Kidney epithelial cell (primary cell): ENCODE results near the gene MCU. TPM values are rescaled to one million over a fixed set of nuclear protein-coding genes. Genes with fewer than 3 reads are reported as not detected.
"Not testable (repeated sequence)": the region's sequence is repeated elsewhere in the genome, so short reads cannot be mapped to it uniquely, and the experiment has no call there.

Source experiments
- DNase-seq: peaks from one replicate; pipeline ENCODE4 v3.0.0-alpha.2; 2010; ENCODE audit warnings: low read depth
- H3K27me3 ChIP-seq: 2 replicates; pipeline ENCODE4 v1.6.0; 2011; ENCODE audit warnings: low read length; ENCODE audit not compliant: control insufficient read depth, insufficient read depth
- H3K36me3 ChIP-seq: 2 replicates; pipeline ENCODE4 v1.5.1; 2011; ENCODE audit warnings: low read length; ENCODE audit not compliant: control insufficient read depth, insufficient read depth
- H3K4me3 ChIP-seq: 2 replicates; pipeline ENCODE4 v1.5.1; 2011; ENCODE audit warnings: low read depth, mild to moderate bottlenecking, control low read depth, low read length
- CTCF ChIP-seq: IDR thresholded peaks from 2 replicates; pipeline ENCODE4 v1.5.1; 2011; ENCODE audit warnings: mild to moderate bottlenecking, moderate library complexity, low read length, control low read depth, inconsistent platforms; ENCODE audit not compliant: insufficient read depth, poor library complexity, severe bottlenecking
- total RNA-seq: library from RNA; depleted of rRNA; stranded (reverse); fragments of >200 nt; gene quantifications from 2 replicates; pipeline ENCODE4 v1.2.3, GENCODE V29; 2015

MCU gene
- total RNA-seq, 1 donor from 2014 or later, result 15.4 TPM

- H3K36me3 ChIP-seq, result no peaks in the 10 kb centered on the region
- no peak overlapping the region for H3K4me3 ChIP-seq
- no peak for TF ChIP-seq CTCF
- no peaks in the 10 kb centered on the region for H3K27me3 ChIP-seq
- no peak for DNase-seq
Observed at GRCh38 chr10:72913287-72913686, 221.3 kb downstream of the MCU start.

- H3K4me3 ChIP-seq, H3K36me3 ChIP-seq, H3K27me3 ChIP-seq, DNase-seq: not testable (repeated sequence)
Observed at GRCh38 chr10:72917201-72917600, 225.3 kb downstream of the MCU start.

- DNase-seq, H3K36me3 ChIP-seq, H3K4me3 ChIP-seq, H3K27me3 ChIP-seq: not testable (repeated sequence)
Observed at GRCh38 chr10:72917803-72918332, 225.9 kb downstream of the MCU start.

- no peak for TF ChIP-seq CTCF
- Histone ChIP-seq H3K36me3 (no peaks in the 10 kb centered on the region), H3K4me3 (no peak overlapping the region), H3K27me3 (no peaks in the 10 kb centered on the region)
- no peak for DNase-seq
Observed at GRCh38 chr10:72918352-72918751, 226.4 kb downstream of the MCU start.

GRCh38 chr10:72921147-72921683 is 229.3 kb downstream of the MCU start:
- not testable (repeated sequence) for H3K27me3 ChIP-seq, DNase-seq, H3K4me3 ChIP-seq, H3K36me3 ChIP-seq

- Histone ChIP-seq H3K36me3 (no peaks in the 10 kb centered on the region), H3K4me3 (no peak overlapping the region), H3K27me3 (no peaks in the 10 kb centered on the region)
- no peak for DNase-seq
- no peak for TF ChIP-seq CTCF
Observed at GRCh38 chr10:72924351-72924750, 232.4 kb downstream of the MCU start.

GRCh38 chr10:72925951-72926465 is 234.1 kb downstream of the MCU start:
- H3K36me3 ChIP-seq, result no peaks in the 10 kb centered on the region
- no peak for DNase-seq
- H3K4me3 ChIP-seq, result no peak overlapping the region
- no peaks in the 10 kb centered on the region for H3K27me3 ChIP-seq
- TF ChIP-seq CTCF, result no peak
